Measurements from ENCODE around the gene CNOT6. TPM values are rescaled to one million over a fixed set of nuclear protein-coding genes. Genes with fewer than 3 reads are reported as not detected.

The CNOT6 gene
- total RNA-seq, 1 donor from 2014 or later, result 26.6 TPM

GRCh38 chr5:180535573-180535972 lies 41.4 kb downstream of the CNOT6 start:
- Histone ChIP-seq H3K27me3 (ENCODE audit: control insufficient read depth, insufficient read depth, low read length) (no peaks in the 10 kb centered on the region), H3K36me3 (ENCODE audit: control insufficient read depth, insufficient read depth, low read length) (peaks cover 7% of the 10 kb centered on the region), H3K4me3 (ENCODE audit: low read depth, low read length) (no peak overlapping the region)
- no peak for FAIRE-seq
- no peak for TF ChIP-seq CTCF (IDR thresholded peaks at IDR 0.05; ENCODE audit: insufficient read depth, low read length, severe bottlenecking)
- no peak for DNase-seq (ENCODE audit: low read depth)

GRCh38 chr5:180540050-180540694 lies 46.0 kb downstream of the CNOT6 start:
- DNase-seq (ENCODE audit: low read depth), result no peak
- no peaks in the 10 kb centered on the region for H3K27me3 ChIP-seq (ENCODE audit: control insufficient read depth, insufficient read depth, low read length)
- TF ChIP-seq CTCF (IDR thresholded peaks at IDR 0.05; ENCODE audit: insufficient read depth, low read length, severe bottlenecking), result no peak
- FAIRE-seq, result no peak
- H3K36me3 ChIP-seq (ENCODE audit: control insufficient read depth, insufficient read depth, low read length), result peaks cover 5% of the 10 kb centered on the region
- no peak overlapping the region for H3K4me3 ChIP-seq (ENCODE audit: low read depth, low read length)

- TF ChIP-seq CTCF (IDR thresholded peaks at IDR 0.05; ENCODE audit: insufficient read depth, low read length, severe bottlenecking), result no peak
- peaks cover 2% of the 10 kb centered on the region for H3K36me3 ChIP-seq (ENCODE audit: control insufficient read depth, insufficient read depth, low read length)
- FAIRE-seq (no peak), DNase-seq (ENCODE audit: low read depth) (no peak)
- H3K27me3 ChIP-seq (ENCODE audit: control insufficient read depth, insufficient read depth, low read length), result no peaks in the 10 kb centered on the region
- H3K4me3 ChIP-seq (ENCODE audit: low read depth, low read length), result no peak overlapping the region
Observed at GRCh38 chr5:180541710-180542109, 47.5 kb downstream of the CNOT6 start.

GRCh38 chr5:180545248-180545647 lies 51.1 kb downstream of the CNOT6 start:
- H3K27me3 ChIP-seq (ENCODE audit: control insufficient read depth, insufficient read depth, low read length), result no peaks in the 10 kb centered on the region
- TF ChIP-seq CTCF (IDR thresholded peaks at IDR 0.05; ENCODE audit: insufficient read depth, low read length, severe bottlenecking), result no peak
- no peak for DNase-seq (ENCODE audit: low read depth)

GRCh38 chr5:180548563-180548962 lies 54.4 kb downstream of the CNOT6 start:
- Histone ChIP-seq H3K36me3 (ENCODE audit: control insufficient read depth, insufficient read depth, low read length) (peaks cover 1% of the 10 kb centered on the region), H3K4me3 (ENCODE audit: low read depth, low read length) (no peak overlapping the region), H3K27me3 (ENCODE audit: control insufficient read depth, insufficient read depth, low read length) (no peaks in the 10 kb centered on the region)
- no peak for FAIRE-seq
- no peak for DNase-seq (ENCODE audit: low read depth)
- TF ChIP-seq CTCF (IDR thresholded peaks at IDR 0.05; ENCODE audit: insufficient read depth, low read length, severe bottlenecking), result no peak

More at GRCh38 chr5:180545248-180545647, 51.1 kb downstream of the CNOT6 start:
- no peak overlapping the region for H3K4me3 ChIP-seq (ENCODE audit: low read depth, low read length)
- no peak for FAIRE-seq
- H3K36me3 ChIP-seq (ENCODE audit: control insufficient read depth, insufficient read depth, low read length), result peaks cover 2% of the 10 kb centered on the region

- no peak for TF ChIP-seq CTCF (IDR thresholded peaks at IDR 0.05; ENCODE audit: insufficient read depth, low read length, severe bottlenecking)
- DNase-seq (ENCODE audit: low read depth) (no peak), FAIRE-seq (no peak)
- Histone ChIP-seq H3K36me3 (ENCODE audit: control insufficient read depth, insufficient read depth, low read length) (peaks cover 3% of the 10 kb centered on the region), H3K4me3 (ENCODE audit: low read depth, low read length) (no peak overlapping the region), H3K27me3 (ENCODE audit: control insufficient read depth, insufficient read depth, low read length) (no peaks in the 10 kb centered on the region)
Observed at GRCh38 chr5:180553530-180553929, 59.4 kb downstream of the CNOT6 start.
